Suprapubic skin (tissue), 3 donors: Measurements from ENCODE around the gene USH1C.

Source experiments
- POLR2A ChIP-seq, 2 donors: fragments of 450-650 bp; IDR thresholded peaks; one replicate each; pipeline ENCODE4 v1.6.1; 2017; ENCODE audit warnings: antibody characterized with exemption in 2 of 2, mild to moderate bottlenecking in 2 of 2, moderate library complexity in 2 of 2
- TF ChIP-seq, protein P1 (sequence below), 2 donors: fragments of 200-600 bp in 1 of 2; fragments of 450-650 bp in 1 of 2; sonication (generic) in 1 of 2; IDR thresholded peaks; one replicate each; pipeline ENCODE4 v1.5.1; 2016 to 2019; ENCODE audit warnings: antibody characterized with exemption in 2 of 2, mild to moderate bottlenecking in 1 of 2, moderate library complexity in 1 of 2

- TF ChIP-seq POLR2A (IDR thresholded peaks at IDR 0.05) = no peak
- TF ChIP-seq, protein P1, sequence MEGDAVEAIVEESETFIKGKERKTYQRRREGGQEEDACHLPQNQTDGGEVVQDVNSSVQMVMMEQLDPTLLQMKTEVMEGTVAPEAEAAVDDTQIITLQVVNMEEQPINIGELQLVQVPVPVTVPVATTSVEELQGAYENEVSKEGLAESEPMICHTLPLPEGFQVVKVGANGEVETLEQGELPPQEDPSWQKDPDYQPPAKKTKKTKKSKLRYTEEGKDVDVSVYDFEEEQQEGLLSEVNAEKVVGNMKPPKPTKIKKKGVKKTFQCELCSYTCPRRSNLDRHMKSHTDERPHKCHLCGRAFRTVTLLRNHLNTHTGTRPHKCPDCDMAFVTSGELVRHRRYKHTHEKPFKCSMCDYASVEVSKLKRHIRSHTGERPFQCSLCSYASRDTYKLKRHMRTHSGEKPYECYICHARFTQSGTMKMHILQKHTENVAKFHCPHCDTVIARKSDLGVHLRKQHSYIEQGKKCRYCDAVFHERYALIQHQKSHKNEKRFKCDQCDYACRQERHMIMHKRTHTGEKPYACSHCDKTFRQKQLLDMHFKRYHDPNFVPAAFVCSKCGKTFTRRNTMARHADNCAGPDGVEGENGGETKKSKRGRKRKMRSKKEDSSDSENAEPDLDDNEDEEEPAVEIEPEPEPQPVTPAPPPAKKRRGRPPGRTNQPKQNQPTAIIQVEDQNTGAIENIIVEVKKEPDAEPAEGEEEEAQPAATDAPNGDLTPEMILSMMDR (IDR thresholded peaks at IDR 0.05) = no peak
Observed at GRCh38 chr11:17558916-17559315, 14.7 kb upstream of the USH1C start.
